ENCODE results near the gene LBP. TPM values are rescaled to one million over a fixed set of nuclear protein-coding genes. Genes with fewer than 3 reads are reported as not detected.

LBP gene, protein sequence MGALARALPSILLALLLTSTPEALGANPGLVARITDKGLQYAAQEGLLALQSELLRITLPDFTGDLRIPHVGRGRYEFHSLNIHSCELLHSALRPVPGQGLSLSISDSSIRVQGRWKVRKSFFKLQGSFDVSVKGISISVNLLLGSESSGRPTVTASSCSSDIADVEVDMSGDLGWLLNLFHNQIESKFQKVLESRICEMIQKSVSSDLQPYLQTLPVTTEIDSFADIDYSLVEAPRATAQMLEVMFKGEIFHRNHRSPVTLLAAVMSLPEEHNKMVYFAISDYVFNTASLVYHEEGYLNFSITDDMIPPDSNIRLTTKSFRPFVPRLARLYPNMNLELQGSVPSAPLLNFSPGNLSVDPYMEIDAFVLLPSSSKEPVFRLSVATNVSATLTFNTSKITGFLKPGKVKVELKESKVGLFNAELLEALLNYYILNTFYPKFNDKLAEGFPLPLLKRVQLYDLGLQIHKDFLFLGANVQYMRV
- total RNA-seq (2021; ENCODE audit: unreplicated experiment) (0.15 TPM), Bru-seq, nascent RNA (percentile 3 among the genes with signal in this experiment), BruChase-seq, experiment 1, labeled RNA remaining after a 2-hour chase (percentile 3 among the genes with signal in this experiment), BruChase-seq, experiment 2, labeled RNA remaining after a 6-hour chase (not detected)
- polyA plus RNA-seq (2012; ENCODE audit: insufficient read length), result not detected
- long read RNA-seq, result 0 reads

GRCh38 chr20:38346247-38346651, at the start of gene LBP:
TSS of gene LBP (plus strand) at chr20:38346482. CDS start at chr20:38346517, 35 bp downstream.
- no peaks in the 10 kb centered on the region for H3K27me3 ChIP-seq (ENCODE audit: control insufficient read depth, insufficient read depth, low read length)
- no peaks in the 10 kb centered on the region for H3K4me1 ChIP-seq (ENCODE audit: control insufficient read depth, insufficient read depth, low read length)
- ATAC-seq (no peak), DNase-seq (ENCODE audit: low read depth, low spot score) (no peak)
- H3K36me3 ChIP-seq (ENCODE audit: control insufficient read depth, insufficient read depth, low read length), result no peaks in the 10 kb centered on the region
- BruUV-seq (replicated peaks), result no TSS peak
- TF ChIP-seq POLR2AphosphoS5 (IDR thresholded peaks at IDR 0.05; ENCODE audit: low read depth, low read length) (no peak), SIN3A (IDR thresholded peaks at IDR 0.05; ENCODE audit: borderline replicate concordance, insufficient read depth, low read depth, low read length) (no peak), TCF7L2 (IDR thresholded peaks at IDR 0.05; ENCODE audit: low read depth, low read length) (no peak)
- TF ChIP-seq, protein P1, sequence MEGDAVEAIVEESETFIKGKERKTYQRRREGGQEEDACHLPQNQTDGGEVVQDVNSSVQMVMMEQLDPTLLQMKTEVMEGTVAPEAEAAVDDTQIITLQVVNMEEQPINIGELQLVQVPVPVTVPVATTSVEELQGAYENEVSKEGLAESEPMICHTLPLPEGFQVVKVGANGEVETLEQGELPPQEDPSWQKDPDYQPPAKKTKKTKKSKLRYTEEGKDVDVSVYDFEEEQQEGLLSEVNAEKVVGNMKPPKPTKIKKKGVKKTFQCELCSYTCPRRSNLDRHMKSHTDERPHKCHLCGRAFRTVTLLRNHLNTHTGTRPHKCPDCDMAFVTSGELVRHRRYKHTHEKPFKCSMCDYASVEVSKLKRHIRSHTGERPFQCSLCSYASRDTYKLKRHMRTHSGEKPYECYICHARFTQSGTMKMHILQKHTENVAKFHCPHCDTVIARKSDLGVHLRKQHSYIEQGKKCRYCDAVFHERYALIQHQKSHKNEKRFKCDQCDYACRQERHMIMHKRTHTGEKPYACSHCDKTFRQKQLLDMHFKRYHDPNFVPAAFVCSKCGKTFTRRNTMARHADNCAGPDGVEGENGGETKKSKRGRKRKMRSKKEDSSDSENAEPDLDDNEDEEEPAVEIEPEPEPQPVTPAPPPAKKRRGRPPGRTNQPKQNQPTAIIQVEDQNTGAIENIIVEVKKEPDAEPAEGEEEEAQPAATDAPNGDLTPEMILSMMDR (IDR thresholded peaks at IDR 0.05), result no peak
- TF ChIP-seq, protein P2, sequence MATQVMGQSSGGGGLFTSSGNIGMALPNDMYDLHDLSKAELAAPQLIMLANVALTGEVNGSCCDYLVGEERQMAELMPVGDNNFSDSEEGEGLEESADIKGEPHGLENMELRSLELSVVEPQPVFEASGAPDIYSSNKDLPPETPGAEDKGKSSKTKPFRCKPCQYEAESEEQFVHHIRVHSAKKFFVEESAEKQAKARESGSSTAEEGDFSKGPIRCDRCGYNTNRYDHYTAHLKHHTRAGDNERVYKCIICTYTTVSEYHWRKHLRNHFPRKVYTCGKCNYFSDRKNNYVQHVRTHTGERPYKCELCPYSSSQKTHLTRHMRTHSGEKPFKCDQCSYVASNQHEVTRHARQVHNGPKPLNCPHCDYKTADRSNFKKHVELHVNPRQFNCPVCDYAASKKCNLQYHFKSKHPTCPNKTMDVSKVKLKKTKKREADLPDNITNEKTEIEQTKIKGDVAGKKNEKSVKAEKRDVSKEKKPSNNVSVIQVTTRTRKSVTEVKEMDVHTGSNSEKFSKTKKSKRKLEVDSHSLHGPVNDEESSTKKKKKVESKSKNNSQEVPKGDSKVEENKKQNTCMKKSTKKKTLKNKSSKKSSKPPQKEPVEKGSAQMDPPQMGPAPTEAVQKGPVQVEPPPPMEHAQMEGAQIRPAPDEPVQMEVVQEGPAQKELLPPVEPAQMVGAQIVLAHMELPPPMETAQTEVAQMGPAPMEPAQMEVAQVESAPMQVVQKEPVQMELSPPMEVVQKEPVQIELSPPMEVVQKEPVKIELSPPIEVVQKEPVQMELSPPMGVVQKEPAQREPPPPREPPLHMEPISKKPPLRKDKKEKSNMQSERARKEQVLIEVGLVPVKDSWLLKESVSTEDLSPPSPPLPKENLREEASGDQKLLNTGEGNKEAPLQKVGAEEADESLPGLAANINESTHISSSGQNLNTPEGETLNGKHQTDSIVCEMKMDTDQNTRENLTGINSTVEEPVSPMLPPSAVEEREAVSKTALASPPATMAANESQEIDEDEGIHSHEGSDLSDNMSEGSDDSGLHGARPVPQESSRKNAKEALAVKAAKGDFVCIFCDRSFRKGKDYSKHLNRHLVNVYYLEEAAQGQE (IDR thresholded peaks at IDR 0.05; ENCODE audit: insufficient read depth in 1 of 2, low read depth in 2 of 2, low read length in 1 of 2), result no peak
- in situ Hi-C loops (cut with HindIII; ENCODE audit: low pct_unique_long_range_greater_than_20kb, low sequenced_read_pairs), result no loop called here
- no peak within 1 kb of the TSS for H3K4me3 ChIP-seq (ENCODE audit: low read depth in 2 of 2, low read length in 2 of 2)
- ChIA-PET POLR2A (no interaction called here), CTCF (no interaction called here)
- H3K27ac ChIP-seq (ENCODE audit: low read length), result no peak within 1 kb of the TSS
- intact Hi-C loops (cut with micrococcal nuclease; ENCODE audit: unreplicated experiment), result no loop called here
- H3K9me3 ChIP-seq (ENCODE audit: control insufficient read depth, insufficient read depth, low read depth, low read length), result no peaks in the 10 kb centered on the region

DNA sequence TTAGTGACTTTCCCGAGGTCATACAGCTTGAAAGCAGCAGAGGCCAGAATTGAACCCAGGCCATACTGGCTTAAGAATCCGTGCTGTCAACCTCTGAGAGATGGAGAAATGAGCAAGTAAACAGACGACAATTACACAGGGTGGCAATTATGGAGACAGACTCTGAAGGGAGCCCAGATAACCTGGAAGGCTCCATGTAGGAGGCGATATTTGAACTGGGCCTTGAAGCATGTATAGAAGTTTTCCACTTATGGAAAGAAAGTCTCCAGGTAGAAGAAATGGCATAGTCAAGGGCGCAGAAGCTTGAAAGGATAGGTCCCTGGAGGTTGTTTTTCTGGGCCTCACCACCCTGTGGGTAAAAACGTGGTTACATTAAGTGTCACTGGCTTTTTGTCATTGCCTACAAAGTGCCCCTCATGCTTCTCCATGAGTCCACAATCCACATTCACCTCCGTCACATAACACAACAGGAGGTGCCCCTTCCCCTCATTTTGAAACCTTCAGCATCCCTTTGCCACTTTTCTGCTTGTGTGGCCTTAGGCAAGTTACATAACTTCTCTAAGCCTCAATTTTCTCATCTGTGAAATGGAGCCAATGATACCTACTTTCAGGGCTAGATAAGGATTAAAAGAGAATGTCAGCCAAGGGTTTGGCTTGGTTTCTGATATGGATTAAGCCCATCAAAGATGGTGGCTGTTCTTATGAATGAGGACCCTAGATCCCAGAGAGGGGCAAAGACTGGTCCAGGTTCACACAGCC, 48.2 kb upstream of the LBP start:
- Histone ChIP-seq H3K36me3 (ENCODE audit: control insufficient read depth, insufficient read depth, low read length) (no peaks in the 10 kb centered on the region), H3K4me3 (ENCODE audit: low read depth in 2 of 2, low read length in 2 of 2) (no peak overlapping the region), H3K27ac (ENCODE audit: low read length) (no peak overlapping the region), H3K27me3 (ENCODE audit: control insufficient read depth, insufficient read depth, low read length) (no peaks in the 10 kb centered on the region), H3K9me3 (ENCODE audit: control insufficient read depth, insufficient read depth, low read depth, low read length) (no peaks in the 10 kb centered on the region), H3K4me1 (ENCODE audit: control insufficient read depth, insufficient read depth, low read length) (no peaks in the 10 kb centered on the region)
- intact Hi-C loops (cut with micrococcal nuclease; ENCODE audit: unreplicated experiment) (no loop called here), in situ Hi-C loops (cut with HindIII; ENCODE audit: low pct_unique_long_range_greater_than_20kb, low sequenced_read_pairs) (no loop called here)
- ATAC-seq, result no peak
- no TSS peak for BruUV-seq (replicated peaks)
- ChIA-PET CTCF (no interaction called here), POLR2A (no interaction called here)
- DNase-seq (ENCODE audit: low read depth, low spot score), result no peak
- TF ChIP-seq, protein P2 (IDR thresholded peaks at IDR 0.05; ENCODE audit: insufficient read depth in 1 of 2, low read depth in 2 of 2, low read length in 1 of 2), result no peak
- no peak for TF ChIP-seq TCF7L2 (IDR thresholded peaks at IDR 0.05; ENCODE audit: low read depth, low read length)
- TF ChIP-seq, protein P1 (IDR thresholded peaks at IDR 0.05), result no peak
- TF ChIP-seq SIN3A (IDR thresholded peaks at IDR 0.05; ENCODE audit: borderline replicate concordance, insufficient read depth, low read depth, low read length), result no peak
- no peak for TF ChIP-seq POLR2AphosphoS5 (IDR thresholded peaks at IDR 0.05; ENCODE audit: low read depth, low read length)
